MCF 10A (cell line): Measurements from ENCODE around the gene NEDD1. TPM values are rescaled to one million over a fixed set of nuclear protein-coding genes. Genes with fewer than 3 reads are reported as not detected.
A peak's percentile ranks its signal among the peaks of the same experiment; 100 is the strongest.

ENCODE experiments used
- BruUV-seq: library from RNA; stranded (reverse); fragments of 400-500 nt; replicated peaks from 2 replicates; lab custom pipeline; 2021; lab: Mats Ljungman, UMichigan
- CTCF ChIA-PET: fragments of 300-600 bp; sonication (Branson Sonifier 250); formaldehyde crosslinking; extraction: SDS; loops from one replicate; lab custom pipeline; 2021; ENCODE audit warnings: antibody characterized with exemption, inconsistent platforms; lab: Yijun Ruan, JAX
- POLR2A ChIA-PET: fragments of 300-600, 350-650 bp; sonication (Branson Sonifier 250); formaldehyde crosslinking; extraction: SDS; loops from one replicate; lab custom pipeline; 2020; ENCODE audit warnings: antibody characterized with exemption, inconsistent platforms; lab: Yijun Ruan, JAX
- DNase-seq: peaks from one replicate; pipeline ENCODE4 v3.0.0-alpha.2; 2018; ENCODE audit not compliant: unreplicated experiment
- H3K27ac Mint-ChIP-seq: one replicate; pipeline ENCODE4 v1.8.0; 2022; ENCODE audit warnings: mild to moderate bottlenecking, low read depth, mixed read lengths; ENCODE audit not compliant: unreplicated experiment
- H3K27me3 Mint-ChIP-seq: one replicate; pipeline ENCODE4 v1.8.0; 2022; ENCODE audit warnings: mixed read lengths; ENCODE audit not compliant: insufficient read depth, unreplicated experiment
- H3K36me3 Mint-ChIP-seq: one replicate; pipeline ENCODE4 v1.8.0; 2022; ENCODE audit warnings: mild to moderate bottlenecking, moderate library complexity, mixed read lengths; ENCODE audit not compliant: insufficient read depth, unreplicated experiment
- H3K4me1 Mint-ChIP-seq: one replicate; pipeline ENCODE4 v1.8.0; 2022; ENCODE audit warnings: mixed read lengths; ENCODE audit not compliant: insufficient read depth, unreplicated experiment
- H3K4me3 Mint-ChIP-seq: one replicate; pipeline ENCODE4 v1.8.0; 2022; ENCODE audit warnings: mild to moderate bottlenecking, moderate library complexity, mixed read lengths; ENCODE audit not compliant: unreplicated experiment
- H3K9me3 Mint-ChIP-seq: one replicate; pipeline ENCODE4 v1.8.0; 2022; ENCODE audit warnings: mixed read lengths; ENCODE audit not compliant: unreplicated experiment
- CTCF ChIP-seq: fragments of 200-600 bp; IDR thresholded peaks from one replicate; pipeline ENCODE4 v1.8.0; 2022; ENCODE audit warnings: antibody characterized with exemption, mild to moderate bottlenecking; ENCODE audit not compliant: unreplicated experiment
- intact Hi-C: fragments of 100-400 bp; cut with micrococcal nuclease; formaldehyde crosslinking; loops from 2 replicates; pipeline ENCODE4 v1.14.1; 2022
- total RNA-seq: library from RNA; stranded (reverse); gene quantifications from 2 replicates; pipeline ENCODE4 v1.2.3, GENCODE V29; 2022

NEDD1 gene
- total RNA-seq, 1 experiment from 2014 or later = 23.5 TPM

GRCh38 chr12:96986883-96987523, 79.9 kb downstream of the NEDD1 start:
- Mint-ChIP-seq H3K36me3 (no peaks in the 10 kb centered on the region), H3K27ac (no peak overlapping the region), H3K4me1 (peaks cover 6% of the 10 kb centered on the region), H3K27me3 (peaks cover 35% of the 10 kb centered on the region), H3K4me3 (no peak overlapping the region), H3K9me3 (no peaks in the 10 kb centered on the region)
- intact Hi-C loops = loop anchor here (1.0 to 10.0 kb wide), 6 partner anchors 292 to 1410 kb away; no protein-coding TSS in a partner anchor
- no TSS peak for BruUV-seq
- peak; percentile 44 for DNase-seq
- CTCF ChIA-PET = interaction anchor here (0.6 to 8.4 kb wide), 53 partner anchors 9 to 1742 kb away, joined by 3 to 115 read pairs (median 4); no protein-coding TSS in a partner anchor
- peak; percentile 59 for TF ChIP-seq CTCF
- POLR2A ChIA-PET = no interaction called here

- Mint-ChIP-seq H3K4me3 (no peak overlapping the region), H3K27me3 (peaks cover 53% of the 10 kb centered on the region), H3K9me3 (no peaks in the 10 kb centered on the region), H3K4me1 (peaks cover 6% of the 10 kb centered on the region), H3K36me3 (no peaks in the 10 kb centered on the region), H3K27ac (no peak overlapping the region)
- intact Hi-C loops = loop anchor here (5.0 to 10.0 kb wide), 2 partner anchors 294 to 1383 kb away; no protein-coding TSS in a partner anchor
- BruUV-seq = no TSS peak
- POLR2A ChIA-PET = interaction anchor here (1.2 kb wide), 1 partner anchor 1385 kb away, joined by 3 read pairs; no protein-coding TSS in a partner anchor
- no peak for DNase-seq
- TF ChIP-seq CTCF = no peak
- CTCF ChIA-PET = interaction anchor here (0.6 to 8.4 kb wide), 13 partner anchors 9 to 1428 kb away, joined by 3 to 115 read pairs (median 5); no protein-coding TSS in a partner anchor
Observed at GRCh38 chr12:96988919-96989318, 81.9 kb downstream of the NEDD1 start.

- H3K36me3 Mint-ChIP-seq = no peaks in the 10 kb centered on the region
- ChIA-PET POLR2A (interaction anchor here (0.6 kb wide), 1 partner anchor 1332 kb away, joined by 3 read pairs; no protein-coding TSS in a partner anchor), CTCF (interaction anchor here (1.0 to 8.4 kb wide), 11 partner anchors 10 to 1409 kb away, joined by 3 to 115 read pairs (median 7); no protein-coding TSS in a partner anchor)
- DNase-seq = peak; percentile 41
- no peaks in the 10 kb centered on the region for H3K9me3 Mint-ChIP-seq
- peak; percentile 23 for TF ChIP-seq CTCF
- BruUV-seq = no TSS peak
- H3K4me1 Mint-ChIP-seq = peaks cover 8% of the 10 kb centered on the region
- no peak overlapping the region for H3K4me3 Mint-ChIP-seq
- no peak overlapping the region for H3K27ac Mint-ChIP-seq
- H3K27me3 Mint-ChIP-seq = peaks cover 60% of the 10 kb centered on the region
- intact Hi-C loops = loop anchor here (5.0 to 10.0 kb wide), 2 partner anchors 295 to 1382 kb away; no protein-coding TSS in a partner anchor
Observed at GRCh38 chr12:96989916-96990315, 82.9 kb downstream of the NEDD1 start.

- no peaks in the 10 kb centered on the region for H3K36me3 Mint-ChIP-seq
- no peak for DNase-seq
- peaks cover 11% of the 10 kb centered on the region for H3K4me1 Mint-ChIP-seq
- peak overlapping the region; percentile 35 for H3K4me3 Mint-ChIP-seq
- no peaks in the 10 kb centered on the region for H3K9me3 Mint-ChIP-seq
- TF ChIP-seq CTCF = no peak
- no peak overlapping the region for H3K27ac Mint-ChIP-seq
- ChIA-PET POLR2A (no interaction called here), CTCF (interaction anchor here (1.7 to 4.2 kb wide), 2 partner anchors 9 to 13 kb away, joined by 5 to 17 read pairs; no protein-coding TSS in a partner anchor)
- peaks cover 91% of the 10 kb centered on the region for H3K27me3 Mint-ChIP-seq
- no TSS peak for BruUV-seq
- intact Hi-C loops = no loop called here
Observed at GRCh38 chr12:96994900-96995299, 87.8 kb downstream of the NEDD1 start.
